Embryonic facial prominence (tissue), 1 donor: ENCODE results near the gene AGBL4.

Experiments used
- DNase-seq: peaks from one replicate; pipeline ENCODE4 v3.0.0-alpha.2; 2016; ENCODE audit errors: extremely low spot score

AGBL4 gene

GRCh38 chr1:48654606-48655210 is 1369.0 kb downstream of the AGBL4 start:
- no peak for DNase-seq

GRCh38 chr1:48652334-48652733 is 1371.4 kb downstream of the AGBL4 start:
- no peak for DNase-seq

- DNase-seq, result no peak
These were observed 1373.9 kb downstream of the AGBL4 start for GRCh38 chr1:48649880-48650279.

- DNase-seq, result no peak
These were observed 1377.9 kb downstream of the AGBL4 start for GRCh38 chr1:48645883-48646282.

- no peak for DNase-seq
These were observed 1378.7 kb downstream of the AGBL4 start for GRCh38 chr1:48644905-48645605.

GRCh38 chr1:48644190-48644900 is 1379.4 kb downstream of the AGBL4 start:
- no peak for DNase-seq

- no peak for DNase-seq
These were observed 1380.6 kb downstream of the AGBL4 start for GRCh38 chr1:48643193-48643592.

- no peak for DNase-seq
These were observed 1382.8 kb downstream of the AGBL4 start for GRCh38 chr1:48640836-48641492.

GRCh38 chr1:48629867-48630266 is 1393.9 kb downstream of the AGBL4 start:
- no peak for DNase-seq

- peak; percentile 61 for DNase-seq
These were observed 1396.3 kb downstream of the AGBL4 start for GRCh38 chr1:48627486-48627885.

GRCh38 chr1:48619539-48619938 is 1404.2 kb downstream of the AGBL4 start:
- no peak for DNase-seq

- DNase-seq, result no peak
These were observed 1406.5 kb downstream of the AGBL4 start for GRCh38 chr1:48617252-48617651.

GRCh38 chr1:48616710-48617109 is 1407.0 kb downstream of the AGBL4 start:
- DNase-seq, result no peak

- no peak for DNase-seq
These were observed 1411.9 kb downstream of the AGBL4 start for GRCh38 chr1:48611841-48612240.

GRCh38 chr1:48610628-48611542 is 1412.9 kb downstream of the AGBL4 start:
- no peak for DNase-seq

- DNase-seq, result no peak
These were observed 1414.9 kb downstream of the AGBL4 start for GRCh38 chr1:48608882-48609281.

- no peak for DNase-seq
These were observed 1420.5 kb downstream of the AGBL4 start for GRCh38 chr1:48603222-48603621.

GRCh38 chr1:48602349-48602748 is 1421.4 kb downstream of the AGBL4 start:
- DNase-seq, result no peak

- DNase-seq, result no peak
These were observed 1423.6 kb downstream of the AGBL4 start for GRCh38 chr1:48600182-48600581.

- DNase-seq, result no peak
These were observed 1426.1 kb downstream of the AGBL4 start for GRCh38 chr1:48597663-48598062.

GRCh38 chr1:48596046-48596445 is 1427.7 kb downstream of the AGBL4 start:
- no peak for DNase-seq
